Right lobe of liver (tissue), 4 donors: Measurements from ENCODE around the gene PTPN12.

Experiments used
- CTCF ChIP-seq, 4 donors: fragments of 200-600 bp in 3 of 4; fragments of 450-650 bp in 1 of 4; IDR thresholded peaks; one replicate each; pipeline versions ENCODE4 v1.5.1 to v1.8.0; 2016 to 2022; ENCODE audit warnings: antibody characterized with exemption in 4 of 4, mild to moderate bottlenecking in 2 of 4
- POLR2A ChIP-seq: fragments of 450-650 bp; IDR thresholded peaks from one replicate; pipeline ENCODE4 v1.6.1; 2017; ENCODE audit warnings: antibody characterized with exemption, mild to moderate bottlenecking
- donor health status: DM: no; HTN: no; CAD: no.
- donor health status: DM: no; HTN: no; CAD: no.
- donor health status: DM: no; HTN: yes; CAD: no.

- TF ChIP-seq CTCF (IDR thresholded peaks at IDR 0.05) (no peak), POLR2A (no peak)
Observed at GRCh38 chr7:77565917-77566316, 28.8 kb downstream of the PTPN12 start.
